ENCODE measurements around the gene DISP1. TPM values are rescaled to one million over a fixed set of nuclear protein-coding genes. Genes with fewer than 3 reads are reported as not detected.
"Not testable (repeated sequence)": the region's sequence is repeated elsewhere in the genome, so short reads cannot be mapped to it uniquely, and the experiment has no call there.

Gene DISP1
- total RNA-seq, 4 donors from 2014 or later: 8.3 to 20.9 (median 14.9) TPM

DNA sequence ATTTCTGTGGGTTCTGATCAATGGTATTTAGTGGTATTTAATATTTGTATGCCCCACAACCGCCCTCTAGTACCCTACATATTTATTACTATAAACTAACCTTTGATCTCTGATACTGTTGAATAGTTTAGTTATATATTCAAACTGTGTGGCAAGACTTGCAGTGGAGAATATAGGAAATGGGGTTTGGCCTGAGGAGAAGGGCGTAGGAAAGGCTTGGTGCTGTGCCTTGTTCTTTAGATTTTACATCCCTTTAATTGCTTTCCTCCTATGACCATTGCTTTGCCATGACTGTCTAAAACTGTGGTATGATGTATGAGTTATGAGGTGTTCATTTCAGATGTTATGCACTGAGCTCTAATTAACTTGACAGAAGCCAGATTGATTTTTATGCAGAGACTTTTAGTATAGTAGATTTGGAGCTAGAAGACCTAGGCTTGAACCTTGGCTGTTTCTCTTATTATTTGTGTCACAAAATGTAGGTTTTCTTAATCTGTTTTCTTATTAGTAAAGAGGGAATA, 18.6 kb downstream of the DISP1 start:
- DNase-seq (ENCODE audit: low spot score in 2 of 2): no peak
- 97% methylated on average over 2 of the region's 2 CpGs for WGBS
- Histone ChIP-seq H3K27me3 (no peaks in the 10 kb centered on the region), H3K9me3 (no peaks in the 10 kb centered on the region), H3K36me3 (no peaks in the 10 kb centered on the region), H3K4me1 (peaks cover 4% of the 10 kb centered on the region), H3K4me3 (no peak overlapping the region), H3K27ac (no peak overlapping the region)
- TF ChIP-seq POLR2A (IDR thresholded peaks at IDR 0.05) (no peak), POLR2AphosphoS5 (IDR thresholded peaks at IDR 0.05) (no peak), EP300 (IDR thresholded peaks at IDR 0.05) (no peak)
- TF ChIP-seq, protein P1, sequence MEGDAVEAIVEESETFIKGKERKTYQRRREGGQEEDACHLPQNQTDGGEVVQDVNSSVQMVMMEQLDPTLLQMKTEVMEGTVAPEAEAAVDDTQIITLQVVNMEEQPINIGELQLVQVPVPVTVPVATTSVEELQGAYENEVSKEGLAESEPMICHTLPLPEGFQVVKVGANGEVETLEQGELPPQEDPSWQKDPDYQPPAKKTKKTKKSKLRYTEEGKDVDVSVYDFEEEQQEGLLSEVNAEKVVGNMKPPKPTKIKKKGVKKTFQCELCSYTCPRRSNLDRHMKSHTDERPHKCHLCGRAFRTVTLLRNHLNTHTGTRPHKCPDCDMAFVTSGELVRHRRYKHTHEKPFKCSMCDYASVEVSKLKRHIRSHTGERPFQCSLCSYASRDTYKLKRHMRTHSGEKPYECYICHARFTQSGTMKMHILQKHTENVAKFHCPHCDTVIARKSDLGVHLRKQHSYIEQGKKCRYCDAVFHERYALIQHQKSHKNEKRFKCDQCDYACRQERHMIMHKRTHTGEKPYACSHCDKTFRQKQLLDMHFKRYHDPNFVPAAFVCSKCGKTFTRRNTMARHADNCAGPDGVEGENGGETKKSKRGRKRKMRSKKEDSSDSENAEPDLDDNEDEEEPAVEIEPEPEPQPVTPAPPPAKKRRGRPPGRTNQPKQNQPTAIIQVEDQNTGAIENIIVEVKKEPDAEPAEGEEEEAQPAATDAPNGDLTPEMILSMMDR (IDR thresholded peaks at IDR 0.05): no peak

DNA sequence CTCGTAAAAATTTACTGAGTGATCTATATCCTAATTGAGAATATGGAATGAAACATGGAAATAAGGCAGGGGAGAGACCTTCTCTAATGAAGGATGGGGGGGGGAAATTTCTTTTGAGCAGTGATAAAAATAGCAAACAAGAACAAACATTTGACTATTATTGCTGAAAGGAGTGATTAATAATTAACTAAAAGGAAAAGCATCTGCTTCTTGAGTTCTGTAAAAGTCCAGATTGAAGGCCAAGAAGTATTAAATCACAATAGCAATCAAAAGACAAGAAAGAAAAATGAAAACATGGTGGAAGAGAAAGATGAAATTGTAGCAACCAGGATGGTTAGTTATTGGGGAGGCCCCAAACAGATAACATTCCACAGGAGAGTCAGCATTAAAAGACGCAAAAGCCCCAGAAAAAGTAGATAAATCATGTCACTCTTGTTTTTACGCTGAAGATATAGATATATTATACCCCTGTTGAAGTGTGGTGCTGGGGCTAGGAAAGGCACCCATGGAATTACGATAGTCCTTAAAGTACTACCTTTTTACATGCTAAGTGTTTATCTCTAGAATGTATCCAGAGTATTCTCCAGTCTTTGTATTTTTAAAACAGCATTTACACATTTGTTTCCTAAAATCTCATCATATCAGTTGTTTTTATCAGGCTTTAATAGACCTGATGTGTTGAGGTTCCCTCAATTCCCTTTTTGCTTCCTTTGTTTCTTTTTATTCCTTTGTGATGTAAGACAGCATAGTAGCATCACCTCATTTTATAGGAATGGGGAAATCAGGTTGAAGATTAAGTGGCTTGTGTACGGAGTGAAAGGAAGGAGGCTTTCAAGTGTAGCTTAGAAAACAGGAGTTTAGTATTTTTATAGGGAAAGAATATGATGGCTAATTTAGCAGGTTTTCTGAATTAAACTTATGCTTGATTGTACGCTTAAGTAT, 28.9 kb downstream of the DISP1 start:
- Histone ChIP-seq H3K36me3 (no peaks in the 10 kb centered on the region), H3K27me3 (no peaks in the 10 kb centered on the region), H3K27ac (no peak overlapping the region), H3K4me1 (no peaks in the 10 kb centered on the region), H3K9me3 (no peaks in the 10 kb centered on the region), H3K4me3 (no peak overlapping the region)
- DNase-seq (ENCODE audit: low spot score in 2 of 2): no peak
- WGBS: 86% methylated on average over 6 of the region's 6 CpGs
- TF ChIP-seq POLR2A (IDR thresholded peaks at IDR 0.05) (no peak), POLR2AphosphoS5 (IDR thresholded peaks at IDR 0.05) (no peak), EP300 (IDR thresholded peaks at IDR 0.05) (no peak)
- TF ChIP-seq, protein P1 (IDR thresholded peaks at IDR 0.05): no peak

DNA sequence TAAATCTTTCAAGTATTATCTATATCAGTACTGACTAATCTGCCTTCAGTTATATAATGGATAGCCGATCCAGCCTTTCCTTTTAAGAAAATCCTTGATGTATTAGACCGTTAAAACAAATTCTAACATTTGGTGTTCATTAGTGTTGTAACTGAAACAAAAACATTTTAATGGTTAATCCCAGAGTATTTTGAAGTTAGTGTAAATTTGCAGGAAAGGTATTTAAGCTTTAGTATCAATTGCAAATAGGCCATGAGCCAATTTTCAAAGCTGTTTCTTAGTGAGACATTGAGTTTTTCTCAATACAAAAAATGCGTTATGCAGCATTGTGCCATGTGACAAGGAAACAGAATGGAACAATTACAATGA, 29.6 kb downstream of the DISP1 start:
- H3K9me3 ChIP-seq: no peaks in the 10 kb centered on the region
- no peaks in the 10 kb centered on the region for H3K27me3 ChIP-seq
- no peak overlapping the region for H3K4me3 ChIP-seq
- DNase-seq (ENCODE audit: low spot score in 2 of 2): no peak
- H3K27ac ChIP-seq: no peak overlapping the region
- no peaks in the 10 kb centered on the region for H3K4me1 ChIP-seq
- WGBS: 74% methylated on average over 3 of the region's 3 CpGs
- H3K36me3 ChIP-seq: no peaks in the 10 kb centered on the region
- TF ChIP-seq EP300 (IDR thresholded peaks at IDR 0.05) (no peak), POLR2AphosphoS5 (IDR thresholded peaks at IDR 0.05) (no peak), POLR2A (IDR thresholded peaks at IDR 0.05) (no peak)
- TF ChIP-seq, protein P1 (IDR thresholded peaks at IDR 0.05): no peak

DNA sequence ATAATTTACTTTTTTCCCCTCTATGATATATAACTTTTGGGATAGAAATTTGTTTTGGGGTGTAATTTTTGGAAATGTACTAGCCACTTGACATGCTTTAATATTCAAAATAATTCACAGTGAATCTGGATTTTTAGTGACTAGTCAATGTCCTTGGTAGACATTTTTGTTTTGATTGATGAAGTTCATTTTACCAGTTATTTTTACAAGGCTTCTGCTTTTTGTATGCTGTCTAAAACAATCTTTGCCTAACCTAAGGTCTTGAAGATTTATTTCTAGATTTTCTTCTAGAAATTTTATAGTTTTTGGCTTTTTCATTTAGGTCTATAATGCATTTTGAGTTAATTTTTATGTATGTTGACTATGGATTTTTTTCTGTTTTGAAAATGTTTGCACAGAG, 30.9 kb downstream of the DISP1 start:
- H3K27me3 ChIP-seq: no peaks in the 10 kb centered on the region
- no peaks in the 10 kb centered on the region for H3K36me3 ChIP-seq
- no peak overlapping the region for H3K27ac ChIP-seq
- no peak for DNase-seq (ENCODE audit: low spot score in 2 of 2)
- H3K9me3 ChIP-seq: no peaks in the 10 kb centered on the region
- no peaks in the 10 kb centered on the region for H3K4me1 ChIP-seq
- TF ChIP-seq, protein P1 (IDR thresholded peaks at IDR 0.05): no peak
- TF ChIP-seq POLR2A (IDR thresholded peaks at IDR 0.05) (no peak), POLR2AphosphoS5 (IDR thresholded peaks at IDR 0.05) (no peak), EP300 (IDR thresholded peaks at IDR 0.05) (no peak)
- H3K4me3 ChIP-seq: no peak overlapping the region

DNA sequence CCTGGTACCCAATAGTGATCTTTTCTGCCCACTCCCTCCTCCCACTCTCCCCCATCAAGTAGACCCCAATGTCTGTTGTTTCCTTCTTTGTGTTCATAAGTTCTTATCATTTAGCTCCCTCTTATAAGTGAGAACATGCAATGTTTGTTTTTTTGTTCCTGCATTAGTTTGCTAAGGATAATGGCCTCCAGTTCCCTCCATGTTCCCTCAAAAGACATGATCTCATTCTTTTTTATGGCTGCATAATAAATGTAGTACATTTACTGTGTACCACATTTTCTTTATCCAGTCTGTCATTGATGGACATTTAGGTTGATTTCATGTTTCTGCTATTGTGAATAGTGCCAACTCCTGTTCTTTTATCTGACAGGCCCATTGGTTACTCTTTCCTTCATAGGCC, 35.7 kb downstream of the DISP1 start:
- H3K4me3 ChIP-seq; H3K36me3 ChIP-seq; H3K27ac ChIP-seq; H3K27me3 ChIP-seq; H3K4me1 ChIP-seq; H3K9me3 ChIP-seq; DNase-seq (ENCODE audit: low spot score in 2 of 2): not testable (repeated sequence)
